Measurements from ENCODE around the gene COQ8A.

- no peak for TF ChIP-seq NPAS2 (CRISPR knock-in tag; IDR thresholded peaks at IDR 0.05; ENCODE audit: borderline replicate concordance)
- no peak for TF ChIP-seq CHD2 (IDR thresholded peaks at IDR 0.05; ENCODE audit: low read length, partially characterized antibody)
Observed at GRCh38 chr1:227016990-227017389, 76.9 kb downstream of the COQ8A start.

All from A549 (cell line).